IMR-90 (cell line): ENCODE results near the gene OPCML. TPM values are rescaled to one million over a fixed set of nuclear protein-coding genes. Genes with fewer than 3 reads are reported as not detected.
"Not testable (repeated sequence)": the region's sequence is repeated elsewhere in the genome, so short reads cannot be mapped to it uniquely, and the experiment has no call there.

Experiments
- ATAC-seq: fragments of 200-7000 bp; cut with Tn5 transposase; 2 replicates; pipeline ENCODE4 v1.9.1; 2020; ENCODE audit warnings: low read depth, mild to moderate bottlenecking, moderate library complexity
- BruUV-seq: library from RNA; stranded (reverse); fragments of 400-500 nt; replicated peaks from 2 replicates; lab custom pipeline; 2021; lab: Mats Ljungman, UMichigan
- CTCF ChIA-PET: fragments of 300-600 bp; formaldehyde crosslinking; extraction: SDS; loops from one replicate; lab custom pipeline; 2021; ENCODE audit warnings: antibody characterized with exemption; lab: Yijun Ruan, JAX
- POLR2A ChIA-PET: fragments of 300-600 bp; sonication (Branson Sonifier 250); formaldehyde crosslinking; loops from one replicate; lab custom pipeline; 2022; ENCODE audit warnings: antibody characterized with exemption; ENCODE audit not compliant: unreplicated experiment; lab: Charles Lee
- DNase-seq: peaks from one replicate; pipeline ENCODE4 v3.0.0; 2013
- H2AFZ ChIP-seq: replicated peaks from 2 replicates; pipeline ENCODE3; 2013; ENCODE audit warnings: low read length, mild to moderate bottlenecking; ENCODE audit not compliant: poor library complexity
- H2AK5ac ChIP-seq: 2 replicates; pipeline ENCODE4 v1.6.1; 2013; ENCODE audit warnings: low read depth, low read length, inconsistent platforms
- H2AK9ac ChIP-seq: replicated peaks from 2 replicates; pipeline ENCODE3; 2013; ENCODE audit warnings: mild to moderate bottlenecking, low read depth, low read length, moderate library complexity; ENCODE audit not compliant: poor library complexity
- H2BK120ac ChIP-seq: 2 replicates; pipeline ENCODE4 v1.6.1; 2013; ENCODE audit warnings: low read depth, low read length, inconsistent platforms
- H2BK15ac ChIP-seq: 3 replicates; pipeline ENCODE4 v1.6.1; 2013; ENCODE audit warnings: low read depth, low read length, inconsistent platforms
- H2BK20ac ChIP-seq: 2 replicates; pipeline ENCODE4 v1.6.1; 2013; ENCODE audit warnings: low read depth, mild to moderate bottlenecking, inconsistent platforms, low read length, moderate library complexity
- H2BK5ac ChIP-seq: 2 replicates; pipeline ENCODE4 v1.6.1; 2013; ENCODE audit warnings: mild to moderate bottlenecking, low read depth, low read length, inconsistent platforms; ENCODE audit not compliant: poor library complexity, severe bottlenecking
- H3K14ac ChIP-seq: replicated peaks from 2 replicates; pipeline ENCODE4 v1.6.1; 2013; ENCODE audit warnings: low read depth, low read length, inconsistent platforms
- H3K18ac ChIP-seq: 2 replicates; pipeline ENCODE4 v1.6.1; 2013; ENCODE audit warnings: low read depth, low read length, control low read depth
- H3K23ac ChIP-seq: 2 replicates; pipeline ENCODE4 v1.6.1; 2013; ENCODE audit warnings: low read depth, low read length, inconsistent platforms
- H3K27ac ChIP-seq: 2 replicates; pipeline ENCODE4 v1.5.1; 2013; ENCODE audit warnings: mild to moderate bottlenecking, control low read depth, low read length; ENCODE audit not compliant: insufficient read depth
- H3K27me3 ChIP-seq: 2 replicates; pipeline ENCODE4 v1.6.1; 2013; ENCODE audit warnings: low read length; ENCODE audit not compliant: control insufficient read depth, insufficient read depth
- H3K36me3 ChIP-seq: 2 replicates; pipeline ENCODE4 v1.6.1; 2013; ENCODE audit warnings: low read length, mixed read lengths; ENCODE audit not compliant: control insufficient read depth, insufficient read depth
- H3K4ac ChIP-seq: 2 replicates; pipeline ENCODE4 v1.6.1; 2013; ENCODE audit warnings: low read depth, low read length, inconsistent platforms
- H3K4me1 ChIP-seq: 2 replicates; pipeline ENCODE4 v1.6.1; 2013; ENCODE audit warnings: low read length, mixed read lengths; ENCODE audit not compliant: control insufficient read depth, insufficient read depth
- H3K4me2 ChIP-seq: 2 replicates; pipeline ENCODE4 v1.6.1; 2013; ENCODE audit warnings: low read depth, mild to moderate bottlenecking, control low read depth, low read length, moderate library complexity
- H3K4me3 ChIP-seq: 2 replicates; pipeline ENCODE4 v1.5.1; 2013; ENCODE audit warnings: low read depth, mild to moderate bottlenecking, control low read depth, low read length, moderate library complexity; ENCODE audit not compliant: insufficient read depth
- H3K56ac ChIP-seq: 2 replicates; pipeline ENCODE4 v1.6.1; 2013; ENCODE audit warnings: low read length, inconsistent platforms; ENCODE audit not compliant: insufficient read depth; ENCODE audit errors: extremely low read depth
- H3K79me1 ChIP-seq, 2 experiments: 2 replicates each; pipeline ENCODE4 v1.6.1; 2013; ENCODE audit warnings: low read length in 2 of 2, inconsistent platforms in 1 of 2, low read depth in 1 of 2
- H3K9ac ChIP-seq: 2 replicates; pipeline ENCODE4 v1.6.1; 2013; ENCODE audit warnings: low read depth, low read length, control low read depth
- H3K9me1 ChIP-seq: 2 replicates; pipeline ENCODE4 v1.6.1; 2013; ENCODE audit warnings: low read length, inconsistent platforms; ENCODE audit not compliant: insufficient read depth
- H3K9me3 ChIP-seq: 2 replicates; pipeline ENCODE4 v1.6.1; 2013; ENCODE audit warnings: low read length; ENCODE audit not compliant: control insufficient read depth, insufficient read depth
- H4K20me1 ChIP-seq: 2 replicates; pipeline ENCODE4 v1.6.1; 2013; ENCODE audit warnings: low read length, inconsistent platforms; ENCODE audit not compliant: insufficient read depth
- H4K5ac ChIP-seq: 2 replicates; pipeline ENCODE4 v1.6.1; 2013; ENCODE audit warnings: mild to moderate bottlenecking, low read depth, low read length, control low read depth
- H4K8ac ChIP-seq, 2 experiments: 2 replicates each; pipeline ENCODE4 v1.6.1; 2013; ENCODE audit warnings: low read depth in 2 of 2, low read length in 2 of 2, control low read depth in 1 of 2, inconsistent platforms in 1 of 2
- H4K91ac ChIP-seq: 2 replicates; pipeline ENCODE4 v1.6.1; 2013; ENCODE audit warnings: low read depth, low read length, inconsistent platforms; ENCODE audit not compliant: insufficient read depth
- dilution Hi-C: fragments of 300-500 bp; cut with HindIII; formaldehyde crosslinking; loops from one replicate; pipeline ENCODE4 v1.14.3; 2018; ENCODE audit warnings: low sequenced_read_pairs; ENCODE audit not compliant: unreplicated experiment
- in situ Hi-C: fragments of 300-500 bp; cut with MboI; formaldehyde crosslinking; loops from 3 replicates; pipeline ENCODE4 v1.14.3; 2019; ENCODE audit warnings: low sequenced_read_pairs, inconsistent platforms, mixed read lengths
- intact Hi-C: fragments of 100-400 bp; cut with micrococcal nuclease; formaldehyde crosslinking; loops from 2 replicates; pipeline ENCODE4 v1.10.0; 2022
- polyA plus RNA-seq, 3 experiments: library from polyadenylated mRNA; depleted of rRNA; stranded (reverse); fragments of >200 nt; gene quantifications; 2 replicates each; pipeline ENCODE4 v1.2.3, GENCODE V29; 2012; ENCODE audit warnings: low replicate concordance in 1 of 3
- total RNA-seq: library from RNA; depleted of rRNA; stranded (reverse); fragments of >200 nt; gene quantifications from 2 replicates; pipeline ENCODE4 v1.2.3, GENCODE V29; 2012

Gene OPCML
- total and polyA plus RNA-seq, 2 of the 4 experiments (the other 2 are of a cell fraction) = under 0.01 to 2.6 TPM

DNA sequence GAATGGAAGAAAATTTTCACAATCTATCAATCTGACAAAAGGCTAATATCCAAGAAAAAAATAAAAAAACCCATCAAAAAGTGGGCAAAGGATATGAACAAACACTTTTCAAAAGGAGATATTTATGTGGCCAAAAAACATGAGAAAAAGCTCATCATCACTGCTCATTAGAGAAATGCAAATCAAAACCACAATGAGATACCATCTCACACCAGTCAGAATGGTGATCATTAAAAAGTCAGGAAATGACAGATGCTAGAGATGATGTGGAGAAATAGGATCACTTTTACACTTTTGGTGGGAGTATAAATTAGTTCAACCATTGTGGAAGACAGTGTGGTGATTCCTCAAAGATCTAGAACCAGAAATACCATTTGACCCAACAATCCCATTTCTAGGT, 1162.2 kb downstream of the OPCML start:
- H2BK20ac ChIP-seq, in situ Hi-C loops, CTCF ChIA-PET: not testable (repeated sequence)

More for the DNA sequence above, 1162.2 kb downstream of the OPCML start:
- intact Hi-C loops, POLR2A ChIA-PET, DNase-seq, H4K8ac ChIP-seq, H3K9me1 ChIP-seq, BruUV-seq, H4K20me1 ChIP-seq, H4K91ac ChIP-seq, H3K4ac ChIP-seq, ATAC-seq, dilution Hi-C loops, H2AK9ac ChIP-seq, H3K36me3 ChIP-seq, H3K79me1 ChIP-seq, H2BK5ac ChIP-seq, H3K14ac ChIP-seq, H2BK15ac ChIP-seq, H3K18ac ChIP-seq, H3K4me2 ChIP-seq, H3K4me1 ChIP-seq, H3K23ac ChIP-seq, H2BK120ac ChIP-seq, H3K56ac ChIP-seq, H3K27me3 ChIP-seq, H4K5ac ChIP-seq, H3K27ac ChIP-seq, H3K9me3 ChIP-seq, H3K9ac ChIP-seq, H3K4me3 ChIP-seq, H2AFZ ChIP-seq, H2AK5ac ChIP-seq: not testable (repeated sequence)
